Measurements from ENCODE around the gene SERGEF.

DNA sequence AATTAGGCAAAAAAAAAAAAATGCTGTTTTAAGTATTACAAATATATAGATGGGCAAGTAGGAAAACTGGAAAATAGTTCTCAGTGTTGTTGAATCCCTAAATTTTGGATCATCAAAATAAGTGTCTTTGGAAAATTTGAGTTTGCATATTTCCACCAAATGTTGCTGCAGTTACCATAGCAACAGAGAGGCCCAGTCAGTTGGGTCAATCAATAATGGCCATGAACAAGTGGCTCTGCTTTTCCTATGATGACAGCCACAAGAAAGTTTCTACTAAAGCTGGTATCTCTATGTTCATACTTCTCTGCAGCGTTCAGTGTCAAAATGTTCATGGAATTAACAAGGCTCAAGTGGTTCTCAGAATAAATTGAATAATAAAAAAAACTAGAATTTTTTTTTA, 79.1 kb downstream of the SERGEF start:
- TF ChIP-seq, protein P1, sequence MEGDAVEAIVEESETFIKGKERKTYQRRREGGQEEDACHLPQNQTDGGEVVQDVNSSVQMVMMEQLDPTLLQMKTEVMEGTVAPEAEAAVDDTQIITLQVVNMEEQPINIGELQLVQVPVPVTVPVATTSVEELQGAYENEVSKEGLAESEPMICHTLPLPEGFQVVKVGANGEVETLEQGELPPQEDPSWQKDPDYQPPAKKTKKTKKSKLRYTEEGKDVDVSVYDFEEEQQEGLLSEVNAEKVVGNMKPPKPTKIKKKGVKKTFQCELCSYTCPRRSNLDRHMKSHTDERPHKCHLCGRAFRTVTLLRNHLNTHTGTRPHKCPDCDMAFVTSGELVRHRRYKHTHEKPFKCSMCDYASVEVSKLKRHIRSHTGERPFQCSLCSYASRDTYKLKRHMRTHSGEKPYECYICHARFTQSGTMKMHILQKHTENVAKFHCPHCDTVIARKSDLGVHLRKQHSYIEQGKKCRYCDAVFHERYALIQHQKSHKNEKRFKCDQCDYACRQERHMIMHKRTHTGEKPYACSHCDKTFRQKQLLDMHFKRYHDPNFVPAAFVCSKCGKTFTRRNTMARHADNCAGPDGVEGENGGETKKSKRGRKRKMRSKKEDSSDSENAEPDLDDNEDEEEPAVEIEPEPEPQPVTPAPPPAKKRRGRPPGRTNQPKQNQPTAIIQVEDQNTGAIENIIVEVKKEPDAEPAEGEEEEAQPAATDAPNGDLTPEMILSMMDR (IDR thresholded peaks at IDR 0.05) = no peak
- TF ChIP-seq EP300 (IDR thresholded peaks at IDR 0.05) (no peak), POLR2A (IDR thresholded peaks at IDR 0.05) (no peak), POLR2AphosphoS5 (IDR thresholded peaks at IDR 0.05) (no peak)
